ENCODE measurements around the gene PNPLA2.

Gene PNPLA2

GRCh38 chr11:825366-826226, 6.9 kb downstream of the PNPLA2 start:
- TF ChIP-seq ZFX (IDR thresholded peaks at IDR 0.05; ENCODE audit: borderline replicate concordance): no peak
- H3K27ac ChIP-seq: peak overlapping the region; percentile 96

- peak overlapping the region; percentile 96 for H3K27ac ChIP-seq
- no peak for TF ChIP-seq ZFX (IDR thresholded peaks at IDR 0.05; ENCODE audit: borderline replicate concordance)
- TF ChIP-seq CTCF (IDR thresholded peaks at IDR 0.05): no peak
These were observed 7.5 kb downstream of the PNPLA2 start for GRCh38 chr11:826227-826621.

GRCh38 chr11:826836-827145, 8.1 kb downstream of the PNPLA2 start:
- no peak for TF ChIP-seq ZFX (IDR thresholded peaks at IDR 0.05; ENCODE audit: borderline replicate concordance)
- TF ChIP-seq CTCF (IDR thresholded peaks at IDR 0.05): no peak
- peak overlapping the region; percentile 96 for H3K27ac ChIP-seq

- H3K27ac ChIP-seq: peak overlapping the region; percentile 96
- TF ChIP-seq CTCF (IDR thresholded peaks at IDR 0.05) (no peak), ZFX (IDR thresholded peaks at IDR 0.05; ENCODE audit: borderline replicate concordance) (no peak)
These were observed 8.6 kb downstream of the PNPLA2 start for GRCh38 chr11:827146-827896.

GRCh38 chr11:827897-828192, 9.1 kb downstream of the PNPLA2 start, which contains the start of gene CRACR2B:
CRACR2B (plus strand) TSS chr11:827919; CDS start chr11:828608, 689 bp downstream.
- no peak for TF ChIP-seq CTCF (IDR thresholded peaks at IDR 0.05)
- TF ChIP-seq ZFX (IDR thresholded peaks at IDR 0.05; ENCODE audit: borderline replicate concordance): no peak
- H3K27ac ChIP-seq: peak within 1 kb of the TSS; percentile 96

GRCh38 chr11:828506-829175, 9.9 kb downstream of the PNPLA2 start:
- TF ChIP-seq ZFX (IDR thresholded peaks at IDR 0.05; ENCODE audit: borderline replicate concordance) (no peak), CTCF (IDR thresholded peaks at IDR 0.05) (no peak)
- peak overlapping the region; percentile 96 for H3K27ac ChIP-seq

- H3K27ac ChIP-seq: peak overlapping the region; percentile 96
- TF ChIP-seq ZFX (IDR thresholded peaks at IDR 0.05; ENCODE audit: borderline replicate concordance): no peak
- TF ChIP-seq CTCF (IDR thresholded peaks at IDR 0.05): no peak
These were observed 10.6 kb downstream of the PNPLA2 start for GRCh38 chr11:829176-829846.
